ENCODE data around the gene GPAM.

Gene GPAM

GRCh38 chr10:112126901-112127300 is 56.7 kb downstream of the GPAM start:
- H3K4me1 ChIP-seq (ENCODE audit: control insufficient read depth in 1 of 2, insufficient read depth in 1 of 2, low read depth in 1 of 2, low read length in 1 of 2) = no peaks in the 10 kb centered on the region
- H3K4me3 ChIP-seq (ENCODE audit: low read depth in 1 of 2, low read length in 1 of 2) = no peak overlapping the region
- no peaks in the 10 kb centered on the region for H3K9me3 ChIP-seq
- no peaks in the 10 kb centered on the region for H3K27me3 ChIP-seq
- no peak for TF ChIP-seq CTCF (IDR thresholded peaks at IDR 0.05)
- no peaks in the 10 kb centered on the region for H3K36me3 ChIP-seq
- H3K27ac ChIP-seq = no peak overlapping the region

- no peak for TF ChIP-seq CTCF (IDR thresholded peaks at IDR 0.05)
- H3K4me1 ChIP-seq (ENCODE audit: control insufficient read depth in 1 of 2, insufficient read depth in 1 of 2, low read depth in 1 of 2, low read length in 1 of 2) = no peaks in the 10 kb centered on the region
These were observed 57.4 kb downstream of the GPAM start for GRCh38 chr10:112126172-112126571.

GRCh38 chr10:112124866-112125265 is 58.7 kb downstream of the GPAM start:
- no peaks in the 10 kb centered on the region for H3K36me3 ChIP-seq
- H3K27ac ChIP-seq = no peak overlapping the region
- H3K9me3 ChIP-seq = no peaks in the 10 kb centered on the region
- no peaks in the 10 kb centered on the region for H3K27me3 ChIP-seq
- no peaks in the 10 kb centered on the region for H3K4me1 ChIP-seq (ENCODE audit: control insufficient read depth in 1 of 2, insufficient read depth in 1 of 2, low read depth in 1 of 2, low read length in 1 of 2)
- TF ChIP-seq CTCF (IDR thresholded peaks at IDR 0.05) = no peak
- no peak overlapping the region for H3K4me3 ChIP-seq (ENCODE audit: low read depth in 1 of 2, low read length in 1 of 2)

More at GRCh38 chr10:112126172-112126571, 57.4 kb downstream of the GPAM start:
- Histone ChIP-seq H3K27me3 (no peaks in the 10 kb centered on the region), H3K27ac (no peak overlapping the region), H3K4me3 (ENCODE audit: low read depth in 1 of 2, low read length in 1 of 2) (no peak overlapping the region), H3K36me3 (no peaks in the 10 kb centered on the region), H3K9me3 (no peaks in the 10 kb centered on the region)

- Histone ChIP-seq H3K4me3 (ENCODE audit: low read depth in 1 of 2, low read length in 1 of 2) (no peak overlapping the region), H3K27ac (no peak overlapping the region), H3K9me3 (no peaks in the 10 kb centered on the region), H3K36me3 (no peaks in the 10 kb centered on the region), H3K27me3 (no peaks in the 10 kb centered on the region), H3K4me1 (ENCODE audit: control insufficient read depth in 1 of 2, insufficient read depth in 1 of 2, low read depth in 1 of 2, low read length in 1 of 2) (no peaks in the 10 kb centered on the region)
- no peak for TF ChIP-seq CTCF (IDR thresholded peaks at IDR 0.05)
These were observed 60.7 kb downstream of the GPAM start for GRCh38 chr10:112122827-112123226.

- Histone ChIP-seq H3K4me1 (ENCODE audit: control insufficient read depth in 1 of 2, insufficient read depth in 1 of 2, low read depth in 1 of 2, low read length in 1 of 2) (no peaks in the 10 kb centered on the region), H3K27ac (no peak overlapping the region), H3K36me3 (no peaks in the 10 kb centered on the region), H3K27me3 (no peaks in the 10 kb centered on the region), H3K4me3 (ENCODE audit: low read depth in 1 of 2, low read length in 1 of 2) (no peak overlapping the region), H3K9me3 (no peaks in the 10 kb centered on the region)
- no peak for TF ChIP-seq CTCF (IDR thresholded peaks at IDR 0.05)
These were observed 63.1 kb downstream of the GPAM start for GRCh38 chr10:112120491-112120890.
